Aorta (tissue), 5 donors: Measurements from ENCODE around the gene TMEM239. TPM values are rescaled to one million over a fixed set of nuclear protein-coding genes. Genes with fewer than 3 reads are reported as not detected.

Experiments used
- ATAC-seq: fragments of 200-7000 bp; cut with Tn5 transposase; one replicate; pipeline ENCODE4 v1.9.1; 2022; ENCODE audit warnings: moderate library complexity; ENCODE audit not compliant: low FRiP score
- DNase-seq, 2 donors: peaks; one replicate each; pipeline ENCODE4 v3.0.0-alpha.2; 2020
- H3K27ac ChIP-seq, 2 donors: one replicate each; pipeline ENCODE4 v1.5.1; 2013; ENCODE audit warnings: low read length in 2 of 2, mild to moderate bottlenecking in 2 of 2, moderate library complexity in 2 of 2, control low read depth in 1 of 2, inconsistent platforms in 1 of 2, low read depth in 1 of 2
- H3K27me3 ChIP-seq, 2 donors: one replicate each; pipeline ENCODE4 v1.6.1; 2013; ENCODE audit warnings: control low read depth in 1 of 2, low read length in 1 of 2, mild to moderate bottlenecking in 1 of 2, moderate library complexity in 1 of 2; ENCODE audit not compliant: insufficient read depth in 2 of 2, control insufficient read depth in 1 of 2
- H3K36me3 ChIP-seq, 2 donors: one replicate each; pipeline ENCODE4 v1.6.1; 2013; ENCODE audit warnings: control low read depth in 1 of 2, low read length in 1 of 2, mild to moderate bottlenecking in 1 of 2; ENCODE audit not compliant: insufficient read depth in 2 of 2, control insufficient read depth in 1 of 2
- H3K4me1 ChIP-seq, 2 donors: one replicate each; pipeline ENCODE4 v1.6.1; 2013; ENCODE audit warnings: low read length in 2 of 2, control low read depth in 1 of 2, mild to moderate bottlenecking in 1 of 2, moderate library complexity in 1 of 2; ENCODE audit not compliant: insufficient read depth in 2 of 2, control insufficient read depth in 1 of 2
- H3K4me3 ChIP-seq, 2 donors: one replicate each; pipeline ENCODE4 v1.5.1; 2013; ENCODE audit warnings: low read length in 2 of 2, control low read depth in 1 of 2, mild to moderate bottlenecking in 1 of 2
- H3K9me3 ChIP-seq: one replicate; pipeline ENCODE4 v1.6.1; 2013; ENCODE audit warnings: mild to moderate bottlenecking, low read length; ENCODE audit not compliant: control insufficient read depth
- WGBS, 2 donors: extraction: QIAGEN DNeasy Blood & Tissue Kit; methylation state at CpG; one replicate each; pipeline ENCODE4 v1.1.7; 2013; 5-methylcytosine and 5-hydroxymethylcytosine counted together
- intact Hi-C, 2 donors: fragments of 100-400 bp; cut with DNase I; formaldehyde crosslinking; loops; one replicate each; pipeline versions ENCODE4 v1.14.2 to v1.15.0; 2022
- polyA plus RNA-seq, 2 donors: library from polyadenylated mRNA; stranded (reverse); fragments of 200-250 nt; gene quantifications; one replicate each; pipeline ENCODE4 v1.2.3, GENCODE V29; 2013
- total RNA-seq, 2 donors: library from RNA; stranded (reverse); fragmentation: NEBNext Ultra II Directional; extraction: Animal tissue kit (Norgen Biotek cat#: 25700); gene quantifications; one replicate each; pipeline ENCODE4 v1.2.1, GENCODE V29; 2021
- donor health status: healthy with polysubstance abuse.
- donor health status: Bipolar disorder and iron deficiency.
- donor health status: DM: no; HTN: no; CAD: no.
- donor health status: DM: no; HTN: no; CAD: no.
- donor health status: DM: yes; HTN: yes; CAD: no.

Gene TMEM239
- total and polyA plus RNA-seq, 4 donors: not detected

- ATAC-seq: no peak
- no peak for DNase-seq
- 91 to 95% methylated on average over 8 of the region's 8 CpGs for WGBS, 2 donors
- H3K36me3 ChIP-seq: no peaks in the 10 kb centered on the region
- intact Hi-C loops: no loop called here
- H3K4me3 ChIP-seq: no peak overlapping the region
- no peak overlapping the region for H3K27ac ChIP-seq
- H3K27me3 ChIP-seq: peaks cover 0 to 3% of the 10 kb centered on the region in 2 donors
- no peaks in the 10 kb centered on the region for H3K9me3 ChIP-seq
- H3K4me1 ChIP-seq: no peaks in the 10 kb centered on the region
Observed at GRCh38 chr20:2815242-2815900, 793 bp upstream of the TMEM239 start.

- ATAC-seq (no peak), DNase-seq (no peak)
- H3K4me3 ChIP-seq: no peak overlapping the region
- peaks cover 0 to 3% of the 10 kb centered on the region in 2 donors for H3K27me3 ChIP-seq
- WGBS, 2 donors: 82 to 86% methylated on average over 18 to 20 of the region's 20 CpGs
- H3K36me3 ChIP-seq: no peaks in the 10 kb centered on the region
- H3K9me3 ChIP-seq: no peaks in the 10 kb centered on the region
- H3K4me1 ChIP-seq: no peaks in the 10 kb centered on the region
- H3K27ac ChIP-seq: no peak overlapping the region
- intact Hi-C loops: no loop called here
Observed at GRCh38 chr20:2816583-2817340, 598 bp downstream of the TMEM239 start.

GRCh38 chr20:2817341-2817726 lies 1.2 kb downstream of the TMEM239 start:
- DNase-seq (no peak), ATAC-seq (no peak)
- Histone ChIP-seq H3K9me3 (no peaks in the 10 kb centered on the region), H3K4me3 (no peak overlapping the region), H3K4me1 (no peaks in the 10 kb centered on the region), H3K27ac (no peak overlapping the region), H3K27me3 (peaks cover 0 to 3% of the 10 kb centered on the region in 2 donors), H3K36me3 (no peaks in the 10 kb centered on the region)
- intact Hi-C loops: no loop called here
- 99 to 100% methylated on average over 2 of the region's 2 CpGs for WGBS, 2 donors

- H3K9me3 ChIP-seq: no peaks in the 10 kb centered on the region
- no peaks in the 10 kb centered on the region for H3K36me3 ChIP-seq
- WGBS, 2 donors: 91 to 94% methylated on average over 7 of the region's 7 CpGs
- H3K27me3 ChIP-seq: peaks cover 0 to 3% of the 10 kb centered on the region in 2 donors
- no peak overlapping the region for H3K27ac ChIP-seq
- ATAC-seq (no peak), DNase-seq (peak in 1 of 2 donors; percentile 14)
- intact Hi-C loops: no loop called here
- no peaks in the 10 kb centered on the region for H3K4me1 ChIP-seq
- no peak overlapping the region for H3K4me3 ChIP-seq
Observed at GRCh38 chr20:2817891-2818595, 1.9 kb downstream of the TMEM239 start.

GRCh38 chr20:2820084-2820895 lies 4.1 kb downstream of the TMEM239 start:
- H3K4me3 ChIP-seq: no peak overlapping the region
- no peaks in the 10 kb centered on the region for H3K36me3 ChIP-seq
- H3K27ac ChIP-seq: no peak overlapping the region
- ATAC-seq: no peak
- DNase-seq: no peak
- WGBS, 2 donors: 10 to 13% methylated on average over 32 of the region's 32 CpGs
- H3K27me3 ChIP-seq: peaks cover 0 to 3% of the 10 kb centered on the region in 2 donors
- intact Hi-C loops: no loop called here
- no peaks in the 10 kb centered on the region for H3K4me1 ChIP-seq
- H3K9me3 ChIP-seq: no peaks in the 10 kb centered on the region

- intact Hi-C loops: no loop called here
- H3K36me3 ChIP-seq: no peaks in the 10 kb centered on the region
- H3K27me3 ChIP-seq: peaks cover 0 to 3% of the 10 kb centered on the region in 2 donors
- H3K4me1 ChIP-seq: no peaks in the 10 kb centered on the region
- H3K9me3 ChIP-seq: no peaks in the 10 kb centered on the region
- DNase-seq (peak in 1 of 2 donors; percentile 75), ATAC-seq (peak; percentile 56)
- H3K27ac ChIP-seq: no peak overlapping the region
- WGBS, 2 donors: 5 to 11% methylated on average over 66 to 68 of the region's 68 CpGs
- no peak overlapping the region for H3K4me3 ChIP-seq
Observed at GRCh38 chr20:2820896-2821869, 5.0 kb downstream of the TMEM239 start.

GRCh38 chr20:2822073-2822472 lies 5.9 kb downstream of the TMEM239 start:
- DNase-seq (no peak), ATAC-seq (no peak)
- Histone ChIP-seq H3K36me3 (no peaks in the 10 kb centered on the region), H3K27me3 (peaks cover 0 to 3% of the 10 kb centered on the region in 2 donors), H3K4me1 (no peaks in the 10 kb centered on the region), H3K4me3 (no peak overlapping the region), H3K9me3 (no peaks in the 10 kb centered on the region), H3K27ac (no peak overlapping the region)
- 17 to 69% methylated on average over 5 of the region's 5 CpGs for WGBS, 2 donors
- intact Hi-C loops: no loop called here
